Liver (tissue), 9 donors: ENCODE results near the gene TARS2. TPM values are rescaled to one million over a fixed set of nuclear protein-coding genes. Genes with fewer than 3 reads are reported as not detected.

Experiments used
- DNase-seq: peaks from one replicate; pipeline ENCODE4 v3.0.0-alpha.2; 2017; ENCODE audit warnings: low spot score
- H3K27ac ChIP-seq, 2 donors: one replicate each; pipeline ENCODE4 v1.7.0; 2013; ENCODE audit warnings: inconsistent platforms in 2 of 2, low read length in 2 of 2, control low read depth in 1 of 2, low read depth in 1 of 2, mild to moderate bottlenecking in 1 of 2
- H3K27me3 ChIP-seq, 4 donors: one replicate each; pipeline versions ENCODE4 v1.6.1 to v1.7.0; 2013; ENCODE audit warnings: low read length in 3 of 4, inconsistent platforms in 1 of 4, mild to moderate bottlenecking in 1 of 4, moderate library complexity in 1 of 4; ENCODE audit not compliant: control insufficient read depth in 4 of 4, insufficient read depth in 4 of 4
- H3K36me3 ChIP-seq, 4 donors: one replicate each; pipeline versions ENCODE4 v1.6.1 to v1.7.0; 2013; ENCODE audit warnings: low read length in 3 of 4, mild to moderate bottlenecking in 3 of 4, low read depth in 1 of 4, moderate library complexity in 1 of 4; ENCODE audit not compliant: control insufficient read depth in 4 of 4, insufficient read depth in 3 of 4
- H3K4me1 ChIP-seq, 4 donors: one replicate each; pipeline versions ENCODE4 v1.6.1 to v1.7.0; 2013; ENCODE audit warnings: low read length in 3 of 4, mild to moderate bottlenecking in 3 of 4, moderate library complexity in 1 of 4; ENCODE audit not compliant: control insufficient read depth in 4 of 4, insufficient read depth in 4 of 4
- H3K4me3 ChIP-seq, 3 donors: one replicate each; pipeline versions ENCODE4 v1.6.1 to v1.7.0; 2013; ENCODE audit warnings: low read length in 3 of 3, control low read depth in 1 of 3, low read depth in 1 of 3, mild to moderate bottlenecking in 1 of 3
- H3K9ac ChIP-seq, 2 donors: one replicate each; pipeline ENCODE4 v1.7.0; 2013; ENCODE audit warnings: low read length in 2 of 2, mild to moderate bottlenecking in 2 of 2, moderate library complexity in 2 of 2, control low read depth in 1 of 2, low read depth in 1 of 2
- H3K9me3 ChIP-seq, 4 donors: one replicate each; pipeline versions ENCODE4 v1.6.1 to v1.7.0; 2013; ENCODE audit warnings: low read length in 3 of 4; ENCODE audit not compliant: control insufficient read depth in 4 of 4
- ATF3 ChIP-seq: IDR thresholded peaks from 2 replicates; pipeline ENCODE4 v1.6.1; 2016; ENCODE audit warnings: antibody characterized with exemption
- CTCF ChIP-seq: fragments of 150-350 bp; IDR thresholded peaks from 2 replicates; pipeline ENCODE4 v1.5.1; 2017; ENCODE audit warnings: improper control_type of control experiment, low read depth, low read length; ENCODE audit not compliant: missing input control
- EGR1 ChIP-seq, 2 donors: IDR thresholded peaks; 2 replicates each; pipeline ENCODE4 v1.6.1; 2016 to 2018; ENCODE audit warnings: antibody characterized with exemption in 2 of 2, low read depth in 2 of 2
- FOXA1 ChIP-seq: IDR thresholded peaks from 2 replicates; pipeline ENCODE4 v1.6.1; 2016; ENCODE audit warnings: antibody characterized with exemption
- FOXA2 ChIP-seq: IDR thresholded peaks from 2 replicates; pipeline ENCODE4 v1.6.1; 2016; ENCODE audit warnings: antibody characterized with exemption
- GABPA ChIP-seq, 2 donors: IDR thresholded peaks in 1 of 2; conservative IDR thresholded peaks in 1 of 2; 2 replicates each; pipeline ENCODE4 v1.6.1; 2016; ENCODE audit warnings: antibody characterized with exemption in 2 of 2, mild to moderate bottlenecking in 1 of 2, moderate library complexity in 1 of 2
- HNF4A ChIP-seq, 2 donors: conservative IDR thresholded peaks; 2 replicates each; pipeline ENCODE4 v1.6.1; 2016; ENCODE audit warnings: antibody characterized with exemption in 2 of 2, mild to moderate bottlenecking in 2 of 2
- HNF4G ChIP-seq: IDR thresholded peaks from 2 replicates; pipeline ENCODE4 v1.6.1; 2016; ENCODE audit warnings: antibody characterized with exemption
- JUND ChIP-seq, 2 donors: IDR thresholded peaks; 2 replicates each; pipeline ENCODE4 v1.6.1; 2016; ENCODE audit warnings: antibody characterized with exemption in 2 of 2
- NR2F2 ChIP-seq: IDR thresholded peaks from 2 replicates; pipeline ENCODE4 v1.6.1; 2016; ENCODE audit warnings: antibody characterized with exemption
- RAD21 ChIP-seq, 2 donors: IDR thresholded peaks; 2 replicates each; pipeline ENCODE4 v1.6.1; 2016; ENCODE audit warnings: antibody characterized with exemption in 2 of 2, mild to moderate bottlenecking in 2 of 2
- REST ChIP-seq: IDR thresholded peaks from 2 replicates; pipeline ENCODE4 v1.6.1; 2016; ENCODE audit warnings: antibody characterized with exemption, mild to moderate bottlenecking
- RXRA ChIP-seq, 2 donors: IDR thresholded peaks; 2 replicates each; pipeline ENCODE4 v1.6.1; 2017 to 2018; ENCODE audit warnings: antibody characterized with exemption in 2 of 2, mild to moderate bottlenecking in 1 of 2
- SP1 ChIP-seq: IDR thresholded peaks from 2 replicates; pipeline ENCODE4 v1.6.1; 2018; ENCODE audit warnings: antibody characterized with exemption, mild to moderate bottlenecking
- TAF1 ChIP-seq: conservative IDR thresholded peaks from 2 replicates; pipeline ENCODE4 v1.6.1; 2016; ENCODE audit warnings: antibody characterized with exemption, mild to moderate bottlenecking
- YY1 ChIP-seq: IDR thresholded peaks from 2 replicates; pipeline ENCODE4 v1.6.1; 2016; ENCODE audit warnings: antibody characterized with exemption, mild to moderate bottlenecking
- ZBTB33 ChIP-seq: IDR thresholded peaks from 2 replicates; pipeline ENCODE4 v1.6.1; 2016; ENCODE audit warnings: antibody characterized with exemption
- WGBS: extraction: QIAGEN DNeasy Blood & Tissue Kit; methylation state at CpG from one replicate; pipeline ENCODE4 v1.1.7; 2013; 5-methylcytosine and 5-hydroxymethylcytosine counted together
- polyA plus RNA-seq, 2 donors: library from polyadenylated mRNA; stranded (reverse) in 1 of 2; unstranded in 1 of 2; fragments of 200-250 nt in 1 of 2; fragments of >200 nt in 1 of 2; fragmentation: Nextera tagmentation in 1 of 2; extraction: Ambion mirVana in 1 of 2; gene quantifications; one replicate each; pipeline versions ENCODE4 v1.2.1 to v1.2.3, GENCODE V29; 2013 to 2015
- total RNA-seq, 2 donors: library from RNA; depleted of rRNA; stranded (reverse); fragments of >200 nt; gene quantifications; one replicate each; pipeline ENCODE4 v1.2.3, GENCODE V29; 2014
- TF ChIP-seq, protein P1 (sequence below): IDR thresholded peaks from 2 replicates; pipeline ENCODE4 v1.6.1; 2016; ENCODE audit warnings: antibody characterized with exemption
- donor health status: healthy.
- donor health status: healthy.
- donor health status: healthy.
- donor health status: healthy.
- donor health status: healthy.

Gene TARS2
- total and polyA plus RNA-seq, 4 donors: 10.9 to 20.8 (median 18.6) TPM

DNA sequence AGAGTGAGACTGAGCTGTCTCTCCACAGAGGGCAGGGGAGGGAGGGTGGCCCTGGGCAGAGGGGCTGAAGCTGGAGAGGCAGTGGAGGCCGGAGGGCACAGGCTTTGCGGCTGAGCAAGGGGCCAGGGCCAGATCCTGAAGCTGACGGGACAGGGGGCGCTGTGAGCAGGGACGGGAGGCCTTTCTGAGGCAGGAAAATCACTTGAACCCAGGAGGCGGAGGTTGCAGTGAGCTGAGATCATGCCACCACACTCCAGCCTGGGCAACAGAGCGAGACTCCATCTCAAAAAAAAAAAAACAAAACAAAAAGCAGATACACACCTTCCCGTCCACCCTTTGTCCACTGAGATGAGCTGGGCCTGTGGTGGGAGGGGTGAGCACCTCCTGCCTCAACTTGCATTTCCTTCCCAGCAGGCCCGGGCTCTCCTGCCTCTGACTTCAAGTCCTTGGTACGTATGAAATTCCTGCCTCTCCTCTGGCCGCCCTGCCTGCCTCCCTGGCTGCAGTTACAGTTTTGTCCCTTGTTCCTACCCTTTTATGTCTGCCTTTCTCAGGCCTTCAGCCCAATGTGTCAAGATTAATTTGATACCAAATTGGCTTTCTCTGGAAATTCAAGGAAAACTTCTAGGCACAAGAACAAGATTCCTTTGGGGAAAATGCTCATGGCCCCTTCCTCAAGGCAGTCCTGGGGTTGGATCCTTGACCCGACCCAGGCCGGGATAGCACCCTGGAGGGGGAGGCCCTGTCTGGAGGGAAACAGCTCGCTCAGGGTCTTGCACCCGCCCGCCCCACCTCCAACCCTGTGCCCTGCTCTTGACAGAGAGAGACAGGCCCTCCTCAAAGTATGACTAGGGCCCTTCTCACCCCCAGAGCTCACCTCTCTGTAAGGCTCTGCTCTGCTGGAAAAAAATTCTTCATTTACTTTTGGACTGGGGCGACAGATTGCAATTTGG is 50.8 kb downstream of the TARS2 start:
- DNase-seq: no peak
- Histone ChIP-seq H3K9ac (no peak overlapping the region), H3K4me3 (no peak overlapping the region), H3K27me3 (no peaks in the 10 kb centered on the region), H3K27ac (no peak overlapping the region), H3K4me1 (peaks cover 0 to 2% (median under 1%) of the 10 kb centered on the region in 4 donors), H3K36me3 (no peaks in the 10 kb centered on the region), H3K9me3 (no peaks in the 10 kb centered on the region)
- no peak for TF ChIP-seq YY1
- no peak for TF ChIP-seq REST
- TF ChIP-seq, protein P1, sequence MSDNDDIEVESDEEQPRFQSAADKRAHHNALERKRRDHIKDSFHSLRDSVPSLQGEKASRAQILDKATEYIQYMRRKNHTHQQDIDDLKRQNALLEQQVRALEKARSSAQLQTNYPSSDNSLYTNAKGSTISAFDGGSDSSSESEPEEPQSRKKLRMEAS: no peak
- peak in 1 of 2 donors; percentile 6 for TF ChIP-seq RXRA (IDR thresholded peaks at IDR 0.05)
- no peak for TF ChIP-seq TAF1
- WGBS: 81% methylated on average over 17 of the region's 17 CpGs

DNA sequence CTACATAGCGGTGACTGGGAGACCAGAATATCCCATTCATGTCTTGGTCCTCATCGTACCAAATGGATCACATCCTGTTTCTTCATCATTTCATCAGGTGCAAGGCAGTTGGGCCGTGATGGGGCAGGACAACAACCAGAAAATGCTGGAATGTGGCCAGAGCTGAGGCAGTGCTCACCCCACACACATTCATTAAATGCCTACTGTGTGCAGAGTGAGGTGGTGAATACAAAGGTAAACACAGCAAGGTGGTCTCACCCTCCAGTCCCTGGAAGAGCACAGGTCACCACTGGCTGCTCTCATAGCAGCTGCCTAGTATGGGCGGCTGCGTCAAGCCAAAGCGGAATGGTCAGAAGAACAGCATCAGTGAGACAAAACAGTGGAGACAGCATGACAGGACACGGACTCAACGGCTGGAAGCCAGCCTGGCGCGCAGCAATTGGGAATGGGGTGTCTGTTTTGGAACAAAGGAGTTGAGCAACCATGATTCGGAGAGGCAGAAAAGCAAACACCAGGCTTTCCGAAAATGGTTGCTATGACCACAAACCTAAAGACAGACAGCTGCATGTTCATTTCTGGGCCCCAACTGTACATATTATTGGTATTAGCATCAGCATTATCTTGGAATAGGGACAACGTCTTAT is 56.4 kb downstream of the TARS2 start:
- no peak for DNase-seq
- H3K9ac ChIP-seq: no peak overlapping the region
- H3K4me3 ChIP-seq: no peak overlapping the region
- peak overlapping the region; percentile 22 to 28 for H3K27ac ChIP-seq
- peaks cover 3 to 12% (median 7%) of the 10 kb centered on the region in 4 donors for H3K4me1 ChIP-seq
- no peaks in the 10 kb centered on the region for H3K27me3 ChIP-seq
- H3K9me3 ChIP-seq: no peaks in the 10 kb centered on the region
- no peaks in the 10 kb centered on the region for H3K36me3 ChIP-seq
- no peak for TF ChIP-seq NR2F2
- peak; percentile 1 to 45 for TF ChIP-seq RXRA (IDR thresholded peaks at IDR 0.05)
- TF ChIP-seq YY1: peak; percentile 82
- TF ChIP-seq, protein P1: no peak
- TF ChIP-seq HNF4A (conservative IDR thresholded peaks at IDR 0.05): peak; percentile 9 to 52
- TF ChIP-seq JUND (IDR thresholded peaks at IDR 0.05): no peak
- peak; percentile 38 for TF ChIP-seq FOXA2
- no peak for TF ChIP-seq HNF4G
- TF ChIP-seq RAD21 (IDR thresholded peaks at IDR 0.05): peak in 1 of 2 donors; percentile 58
- TF ChIP-seq ATF3: no peak
- TF ChIP-seq EGR1 (IDR thresholded peaks at IDR 0.05; ENCODE audit: low read depth in 2 of 2): no peak
- no peak for TF ChIP-seq GABPA (IDR thresholded peaks at IDR 0.05 in 1 of 2, conservative IDR thresholded peaks at IDR 0.05 in 1 of 2)
- no peak for TF ChIP-seq CTCF
- no peak for TF ChIP-seq FOXA1
- TF ChIP-seq SP1: peak; percentile 55
- no peak for TF ChIP-seq REST
- no peak for TF ChIP-seq ZBTB33
- TF ChIP-seq TAF1: no peak
- WGBS: 56% methylated on average over 13 of the region's 13 CpGs
